Activated naive CD4-positive, alpha-beta T cell treated with anti-CD3 and anti-CD28 coated beads, Interleukin-2, amount 10 ng/mL, durations not matched to agents 7 days and 5 days (primary cell): Measurements from ENCODE around the gene MLLT3.

Experiments
- CTCF ChIA-PET: fragments of 350-600 bp; sonication (Branson Sonifier 250); formaldehyde crosslinking; loops from one replicate; lab custom pipeline; 2021; ENCODE audit warnings: antibody characterized with exemption; lab: Charles Lee
- DNase-seq: peaks from one replicate; pipeline ENCODE4 v3.0.0-alpha.2; 2020
- H3K27ac Mint-ChIP-seq: one replicate; pipeline ENCODE4 v1.8.0; 2021; ENCODE audit warnings: mild to moderate bottlenecking, moderate library complexity, mixed read lengths
- H3K27me3 Mint-ChIP-seq: one replicate; pipeline ENCODE4 v1.8.0; 2021; ENCODE audit warnings: mild to moderate bottlenecking, mixed read lengths
- H3K36me3 Mint-ChIP-seq: one replicate; pipeline ENCODE4 v1.8.0; 2021; ENCODE audit warnings: mixed read lengths
- H3K4me1 Mint-ChIP-seq: one replicate; pipeline ENCODE4 v1.8.0; 2021; ENCODE audit warnings: mixed read lengths
- H3K4me3 Mint-ChIP-seq: one replicate; pipeline ENCODE4 v1.8.0; 2021; ENCODE audit warnings: mild to moderate bottlenecking, moderate library complexity, mixed read lengths
- H3K9me3 Mint-ChIP-seq: one replicate; pipeline ENCODE4 v1.8.0; 2021; ENCODE audit warnings: mixed read lengths

MLLT3 gene

GRCh38 chr9:20355022-20355421 is 267.3 kb downstream of the MLLT3 start:
- no peak overlapping the region for H3K4me3 Mint-ChIP-seq
- no peaks in the 10 kb centered on the region for H3K9me3 Mint-ChIP-seq
- H3K27ac Mint-ChIP-seq: peak overlapping the region; percentile 67
- no peaks in the 10 kb centered on the region for H3K27me3 Mint-ChIP-seq
- CTCF ChIA-PET: interaction anchor here (0.8 to 1.3 kb wide), 13 partner anchors 20 to 756 kb away, joined by 3 to 6 read pairs (median 3); partner anchors contain the start of genes FOCAD and MLLT3
- peaks cover 84% of the 10 kb centered on the region for H3K4me1 Mint-ChIP-seq
- H3K36me3 Mint-ChIP-seq: peaks cover 88% of the 10 kb centered on the region
- DNase-seq: no peak

- Mint-ChIP-seq H3K4me1 (peaks cover 77% of the 10 kb centered on the region), H3K27me3 (no peaks in the 10 kb centered on the region), H3K4me3 (no peak overlapping the region), H3K9me3 (no peaks in the 10 kb centered on the region), H3K36me3 (peaks cover 87% of the 10 kb centered on the region), H3K27ac (peak overlapping the region; percentile 40)
- DNase-seq: no peak
- CTCF ChIA-PET: interaction anchor here (1.2 kb wide), 1 partner anchor 584 kb away, joined by 3 read pairs; no protein-coding TSS in a partner anchor
Observed at GRCh38 chr9:20353931-20354652, 268.2 kb downstream of the MLLT3 start.

- peaks cover 88% of the 10 kb centered on the region for H3K36me3 Mint-ChIP-seq
Observed at GRCh38 chr9:20353524-20353923, 268.8 kb downstream of the MLLT3 start.

GRCh38 chr9:20352591-20352990 is 269.7 kb downstream of the MLLT3 start:
- Mint-ChIP-seq H3K9me3 (no peaks in the 10 kb centered on the region), H3K4me3 (no peak overlapping the region), H3K27ac (no peak overlapping the region), H3K36me3 (peaks cover 88% of the 10 kb centered on the region), H3K27me3 (no peaks in the 10 kb centered on the region), H3K4me1 (peaks cover 64% of the 10 kb centered on the region)
- no peak for DNase-seq
- CTCF ChIA-PET: no interaction called here

More at GRCh38 chr9:20353524-20353923, 268.8 kb downstream of the MLLT3 start:
- CTCF ChIA-PET: no interaction called here
- peak overlapping the region; percentile 37 for H3K27ac Mint-ChIP-seq
- no peak for DNase-seq
- no peak overlapping the region for H3K4me3 Mint-ChIP-seq
- no peaks in the 10 kb centered on the region for H3K9me3 Mint-ChIP-seq
- H3K27me3 Mint-ChIP-seq: no peaks in the 10 kb centered on the region
- H3K4me1 Mint-ChIP-seq: peaks cover 71% of the 10 kb centered on the region

- Mint-ChIP-seq H3K36me3 (peaks cover 86% of the 10 kb centered on the region), H3K4me3 (no peak overlapping the region), H3K4me1 (peaks cover 58% of the 10 kb centered on the region), H3K27ac (peak overlapping the region; percentile 62), H3K27me3 (no peaks in the 10 kb centered on the region), H3K9me3 (no peaks in the 10 kb centered on the region)
- CTCF ChIA-PET: no interaction called here
- DNase-seq: no peak
Observed at GRCh38 chr9:20351715-20352114, 270.6 kb downstream of the MLLT3 start.

GRCh38 chr9:20349568-20349967 is 272.7 kb downstream of the MLLT3 start:
- DNase-seq: no peak
- no peak overlapping the region for H3K27ac Mint-ChIP-seq
- no peaks in the 10 kb centered on the region for H3K9me3 Mint-ChIP-seq
- peaks cover 36% of the 10 kb centered on the region for H3K4me1 Mint-ChIP-seq
- CTCF ChIA-PET: no interaction called here
- H3K27me3 Mint-ChIP-seq: no peaks in the 10 kb centered on the region
- peaks cover 92% of the 10 kb centered on the region for H3K36me3 Mint-ChIP-seq
- no peak overlapping the region for H3K4me3 Mint-ChIP-seq

GRCh38 chr9:20343325-20343724 is 279.0 kb downstream of the MLLT3 start:
- no peak overlapping the region for H3K27ac Mint-ChIP-seq
- peaks cover 2% of the 10 kb centered on the region for H3K9me3 Mint-ChIP-seq
- no peak for DNase-seq
- no peak overlapping the region for H3K4me3 Mint-ChIP-seq
- H3K27me3 Mint-ChIP-seq: no peaks in the 10 kb centered on the region
- H3K4me1 Mint-ChIP-seq: peaks cover 29% of the 10 kb centered on the region
- CTCF ChIA-PET: no interaction called here
- H3K36me3 Mint-ChIP-seq: peaks cover 66% of the 10 kb centered on the region

GRCh38 chr9:20340511-20340861 is 281.8 kb downstream of the MLLT3 start:
- CTCF ChIA-PET: no interaction called here
- Mint-ChIP-seq H3K9me3 (peaks cover 7% of the 10 kb centered on the region), H3K27me3 (no peaks in the 10 kb centered on the region), H3K27ac (peak overlapping the region; percentile 1), H3K36me3 (peaks cover 58% of the 10 kb centered on the region), H3K4me1 (peaks cover 53% of the 10 kb centered on the region), H3K4me3 (no peak overlapping the region)
- DNase-seq: no peak

- DNase-seq: no peak
- Mint-ChIP-seq H3K4me3 (no peak overlapping the region), H3K4me1 (peaks cover 64% of the 10 kb centered on the region), H3K27ac (peak overlapping the region; percentile 33), H3K9me3 (peaks cover 30% of the 10 kb centered on the region), H3K36me3 (peaks cover 49% of the 10 kb centered on the region), H3K27me3 (no peaks in the 10 kb centered on the region)
- CTCF ChIA-PET: interaction anchor here (0.8 kb wide), 1 partner anchor 13 kb away, joined by 3 read pairs; no protein-coding TSS in a partner anchor
Observed at GRCh38 chr9:20335668-20336332, 286.5 kb downstream of the MLLT3 start.

- Mint-ChIP-seq H3K27me3 (no peaks in the 10 kb centered on the region), H3K9me3 (peaks cover 37% of the 10 kb centered on the region), H3K36me3 (peaks cover 53% of the 10 kb centered on the region), H3K27ac (no peak overlapping the region), H3K4me1 (peaks cover 65% of the 10 kb centered on the region), H3K4me3 (no peak overlapping the region)
- DNase-seq: no peak
- CTCF ChIA-PET: no interaction called here
Observed at GRCh38 chr9:20333991-20334390, 288.3 kb downstream of the MLLT3 start.

- Mint-ChIP-seq H3K36me3 (peaks cover 49% of the 10 kb centered on the region), H3K27ac (peak overlapping the region; percentile 30), H3K27me3 (no peaks in the 10 kb centered on the region), H3K4me3 (no peak overlapping the region), H3K4me1 (peaks cover 48% of the 10 kb centered on the region), H3K9me3 (peaks cover 35% of the 10 kb centered on the region)
- DNase-seq: no peak
- CTCF ChIA-PET: no interaction called here
Observed at GRCh38 chr9:20331095-20331685, 291.1 kb downstream of the MLLT3 start.

- CTCF ChIA-PET: no interaction called here
- H3K4me3 Mint-ChIP-seq: no peak overlapping the region
- H3K36me3 Mint-ChIP-seq: peaks cover 49% of the 10 kb centered on the region
- no peaks in the 10 kb centered on the region for H3K27me3 Mint-ChIP-seq
- H3K9me3 Mint-ChIP-seq: peaks cover 38% of the 10 kb centered on the region
- H3K27ac Mint-ChIP-seq: no peak overlapping the region
- H3K4me1 Mint-ChIP-seq: peaks cover 46% of the 10 kb centered on the region
- no peak for DNase-seq
Observed at GRCh38 chr9:20330688-20331087, 291.6 kb downstream of the MLLT3 start.

GRCh38 chr9:20326516-20326915 is 295.8 kb downstream of the MLLT3 start:
- Mint-ChIP-seq H3K27me3 (no peaks in the 10 kb centered on the region), H3K27ac (no peak overlapping the region), H3K9me3 (peaks cover 42% of the 10 kb centered on the region), H3K4me3 (no peak overlapping the region), H3K36me3 (peaks cover 60% of the 10 kb centered on the region), H3K4me1 (peaks cover 65% of the 10 kb centered on the region)
- CTCF ChIA-PET: no interaction called here
- no peak for DNase-seq

- Mint-ChIP-seq H3K27me3 (no peaks in the 10 kb centered on the region), H3K4me3 (no peak overlapping the region), H3K9me3 (peaks cover 37% of the 10 kb centered on the region), H3K27ac (no peak overlapping the region), H3K36me3 (peaks cover 60% of the 10 kb centered on the region), H3K4me1 (peaks cover 66% of the 10 kb centered on the region)
- CTCF ChIA-PET: no interaction called here
- no peak for DNase-seq
Observed at GRCh38 chr9:20325008-20325407, 297.3 kb downstream of the MLLT3 start.
